ENCODE data around the gene HS3ST6. TPM values are rescaled to one million over a fixed set of nuclear protein-coding genes. Genes with fewer than 3 reads are reported as not detected.
"Not testable (repeated sequence)": the region's sequence is repeated elsewhere in the genome, so short reads cannot be mapped to it uniquely, and the experiment has no call there.

HS3ST6 gene
- total RNA-seq, 1 donor from 2014 or later = not detected

DNA sequence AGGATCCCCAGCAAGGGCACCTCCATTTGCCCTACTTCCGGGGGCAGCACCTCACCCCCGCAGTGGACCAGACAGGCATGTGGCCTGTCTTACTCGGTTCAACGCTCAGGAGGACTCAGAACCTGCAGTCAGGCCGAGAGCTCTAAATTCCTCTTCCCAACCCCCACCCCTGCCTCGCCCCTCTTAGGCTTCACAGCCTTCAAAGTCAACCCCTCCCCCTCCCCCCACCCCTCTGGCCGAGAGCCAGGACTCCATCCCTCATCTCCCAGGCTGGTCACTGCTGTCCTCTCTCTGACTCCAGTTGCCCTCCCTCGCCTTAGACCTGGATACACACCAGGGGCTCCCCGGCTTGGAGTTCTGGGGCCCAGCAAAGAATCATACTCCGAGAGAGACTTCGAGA, 8.1 kb upstream of the HS3ST6 start:
- no peak for DNase-seq (ENCODE audit: low read depth)

DNA sequence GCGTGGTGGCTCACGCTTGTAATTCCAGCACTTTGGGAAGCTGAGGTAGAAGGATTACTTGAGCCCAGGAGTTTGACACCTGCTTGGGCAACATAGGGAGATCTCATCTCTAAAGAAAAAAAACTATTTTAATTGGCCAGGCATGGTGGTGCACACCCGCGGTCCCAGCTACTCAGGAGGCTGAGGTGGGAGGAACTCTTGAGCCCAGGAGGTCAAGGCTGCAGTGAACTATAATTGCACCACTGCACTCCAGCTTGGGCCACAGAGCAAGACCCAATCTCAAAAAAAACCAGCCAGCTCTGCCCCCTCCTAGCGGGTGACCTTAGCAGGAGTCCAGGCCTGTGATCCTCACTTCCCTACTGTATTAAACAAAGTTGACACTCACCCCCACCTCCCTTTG, 5.9 kb upstream of the HS3ST6 start:
- no peak for DNase-seq (ENCODE audit: low read depth)

DNA sequence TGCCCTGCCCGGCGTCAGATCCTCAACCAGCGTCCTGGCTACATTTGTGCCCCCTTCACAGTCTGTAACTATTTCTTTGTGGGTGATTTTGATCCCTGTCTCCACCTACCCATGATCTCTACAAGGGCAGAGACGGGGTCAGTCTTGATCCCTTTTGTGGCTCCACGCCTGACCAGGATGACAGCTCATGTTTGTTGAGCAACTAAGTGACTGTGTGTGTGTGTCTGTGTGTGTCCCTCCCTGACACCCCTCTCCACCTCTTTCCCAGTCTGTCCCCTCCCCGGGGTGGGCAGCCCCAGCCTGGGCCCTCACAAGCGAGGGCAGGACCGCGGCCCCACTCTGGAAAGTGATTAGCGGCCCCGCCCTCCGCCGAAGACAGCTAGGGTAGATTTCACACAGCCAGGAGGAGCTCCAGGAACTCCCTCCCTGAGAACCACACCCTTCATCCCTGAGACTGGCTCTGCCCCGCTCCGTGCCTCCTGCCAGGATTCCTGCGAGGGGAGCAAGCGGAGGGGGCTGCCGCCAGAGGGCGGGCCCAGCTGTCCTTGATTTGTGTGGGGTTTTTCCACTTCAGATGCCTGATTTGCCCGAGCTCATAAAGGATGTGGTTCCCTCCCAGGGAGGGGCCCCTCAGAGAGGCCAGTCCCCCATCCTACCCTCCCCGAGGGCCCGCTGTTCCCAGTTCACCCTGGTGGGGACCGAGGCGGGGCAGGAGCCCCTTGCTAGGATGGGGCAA, 5.3 kb upstream of the HS3ST6 start:
- peak; percentile 37 for DNase-seq (ENCODE audit: low read depth)

DNA sequence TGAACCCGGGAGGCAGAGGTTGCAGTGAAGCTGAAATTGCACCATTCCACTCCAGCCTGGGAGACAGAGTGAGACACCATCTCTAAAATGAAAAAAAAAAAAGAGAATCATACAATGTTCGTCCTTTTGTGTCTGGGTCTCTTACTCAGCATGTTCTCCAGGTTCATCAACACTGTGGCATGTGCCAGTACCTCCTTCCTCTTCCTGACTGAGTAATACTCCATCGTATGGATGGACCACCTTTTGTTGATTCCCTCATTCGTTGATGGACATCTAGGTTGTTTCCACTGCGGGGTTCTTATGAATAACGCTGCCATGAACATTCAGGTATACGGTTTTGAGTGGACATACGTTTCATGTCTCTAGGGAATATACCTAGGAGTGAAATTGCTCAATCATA, 4.1 kb upstream of the HS3ST6 start:
- no peak for DNase-seq (ENCODE audit: low read depth)

DNA sequence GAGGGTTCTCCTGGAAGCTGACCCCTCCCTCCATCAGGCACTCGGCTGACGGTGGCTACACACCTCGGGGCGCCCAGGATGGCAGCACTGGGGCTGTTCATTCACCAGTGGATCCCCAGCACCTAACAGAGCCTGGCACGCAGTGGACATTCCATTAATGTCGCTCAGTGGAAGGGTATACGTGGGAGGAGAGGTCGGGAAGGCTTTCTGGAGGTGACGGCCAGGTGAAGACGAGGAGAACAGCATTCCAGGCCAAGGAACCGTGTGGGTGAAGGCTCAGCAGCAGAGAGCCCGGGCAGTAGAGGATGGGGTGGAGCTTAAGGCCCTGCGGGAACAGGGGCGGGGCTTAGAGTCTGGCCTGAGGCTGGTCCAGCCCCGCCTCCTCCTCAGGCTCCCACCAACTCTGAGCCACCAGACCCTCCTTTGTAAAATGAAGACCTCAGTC, 2.5 kb upstream of the HS3ST6 start:
- DNase-seq (ENCODE audit: low read depth) = no peak

DNA sequence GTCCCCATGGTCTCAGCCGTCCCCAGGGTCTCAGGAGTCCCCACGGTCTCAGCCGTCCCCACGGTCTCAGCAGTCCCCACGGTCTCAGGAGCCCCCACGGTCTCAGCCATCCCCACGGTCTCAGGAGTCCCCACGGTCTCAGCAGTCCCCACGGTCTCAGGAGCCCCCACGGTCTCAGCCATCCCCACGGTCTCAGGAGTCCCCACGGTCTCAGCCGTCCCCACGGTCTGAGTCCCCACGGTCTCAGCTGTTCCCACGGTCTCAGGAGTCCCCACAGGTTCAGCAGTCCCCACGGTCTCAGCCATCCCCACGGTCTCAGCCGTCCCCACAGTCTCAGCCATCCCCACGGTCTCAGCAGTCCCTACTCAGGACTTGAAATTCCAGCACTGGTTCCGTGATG, 1.9 kb upstream of the HS3ST6 start:
- not testable (repeated sequence) for DNase-seq (ENCODE audit: low read depth)

DNA sequence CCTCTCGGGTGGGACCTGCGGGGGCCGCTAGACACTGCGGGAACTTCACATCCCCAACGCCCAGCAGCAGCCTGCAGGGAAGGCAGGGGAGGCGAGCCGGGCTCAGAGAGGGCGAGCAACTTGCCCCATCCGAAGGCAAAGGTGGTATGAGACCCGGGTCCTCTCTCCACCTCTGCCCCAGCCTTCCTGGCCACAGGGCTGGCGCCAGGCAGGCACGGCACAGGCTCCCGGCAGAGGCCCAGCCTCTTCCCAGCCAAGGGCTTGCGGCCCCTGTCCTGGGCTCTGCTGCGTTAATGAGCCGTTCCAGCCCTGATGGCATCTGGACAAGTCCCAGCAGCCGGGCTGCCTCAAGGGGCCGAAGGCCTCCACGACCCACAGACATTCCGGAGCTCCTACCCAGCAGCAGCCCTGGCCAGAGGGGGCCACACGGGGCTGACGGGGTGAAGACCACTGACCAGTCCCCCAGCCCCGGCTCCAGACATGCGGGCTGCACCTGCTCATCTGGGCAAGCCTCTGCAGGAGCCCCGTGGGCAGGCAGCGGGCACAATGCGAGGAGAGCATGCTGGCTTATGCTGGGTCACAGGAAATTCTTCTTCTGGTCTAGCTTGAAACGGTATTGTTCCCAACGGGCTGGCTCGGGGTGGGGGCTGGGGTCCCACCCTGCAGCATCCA, 1.2 kb upstream of the HS3ST6 start:
- no peak for DNase-seq (ENCODE audit: low read depth)

DNA sequence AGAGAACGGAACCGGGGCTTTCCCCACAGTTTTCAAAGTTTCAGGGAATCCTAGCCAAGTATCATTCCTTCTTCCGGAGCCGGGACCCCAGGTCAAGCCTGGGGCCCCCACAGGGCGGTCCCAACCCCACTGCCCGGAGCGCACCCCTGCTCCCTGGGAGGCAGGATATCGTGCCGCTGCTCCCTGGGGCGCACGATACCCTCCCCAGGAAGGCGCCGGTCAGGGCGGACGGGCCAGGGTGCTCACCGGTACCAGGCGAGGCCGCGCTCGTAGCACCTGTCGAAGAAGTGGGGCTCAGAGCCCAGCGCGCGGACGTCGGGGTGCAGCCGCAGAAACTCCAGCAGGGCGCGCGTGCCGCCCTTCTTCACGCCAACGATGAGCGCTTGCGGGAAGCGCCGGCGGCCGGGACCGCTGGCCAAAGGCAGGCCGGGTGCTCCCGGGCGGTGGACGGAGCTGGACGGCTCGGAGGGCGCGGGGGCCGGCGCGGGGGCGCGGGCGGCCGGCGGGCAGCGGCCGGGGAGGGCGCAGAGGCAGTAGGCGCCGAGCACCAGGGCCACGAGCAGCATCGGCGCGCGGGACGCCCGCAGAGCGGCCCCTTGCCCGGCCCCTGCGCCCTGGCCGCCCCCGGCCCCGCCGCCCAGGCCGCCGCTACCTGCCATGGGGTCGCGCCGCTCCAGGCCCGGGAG, 407 bp downstream of the HS3ST6 start:
- no peak for DNase-seq (ENCODE audit: low read depth)

DNA sequence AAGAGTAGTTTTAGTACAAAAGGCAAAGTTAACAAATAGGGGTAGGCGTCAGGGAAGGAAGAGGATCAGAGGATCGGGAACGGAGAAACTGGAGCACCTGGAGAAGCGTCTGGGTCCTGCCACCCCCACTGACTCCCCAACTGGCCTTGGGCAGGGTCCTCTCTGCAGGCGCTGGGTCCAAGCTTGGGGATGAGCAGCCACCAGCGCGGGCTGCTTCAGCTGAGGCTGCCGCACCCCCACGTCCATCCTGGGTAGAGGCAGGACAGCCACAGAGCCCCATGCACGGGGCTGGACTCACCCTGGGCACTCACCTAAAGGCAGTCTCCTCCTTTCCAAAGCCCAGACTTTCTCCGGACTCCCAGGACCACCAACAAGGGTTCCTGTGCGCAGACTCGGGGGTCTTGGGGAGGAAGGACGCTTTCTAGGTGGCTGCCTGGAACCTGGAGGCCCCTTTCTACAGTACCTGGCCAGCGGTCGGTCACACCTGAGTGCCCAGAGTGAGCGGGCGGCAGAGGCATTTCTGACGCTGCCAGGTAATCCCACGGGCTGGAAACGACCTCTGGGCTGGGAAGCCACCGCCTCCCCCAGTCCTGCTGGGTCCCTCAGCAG, 1.1 kb downstream of the HS3ST6 start:
- DNase-seq (ENCODE audit: low read depth) = no peak

DNA sequence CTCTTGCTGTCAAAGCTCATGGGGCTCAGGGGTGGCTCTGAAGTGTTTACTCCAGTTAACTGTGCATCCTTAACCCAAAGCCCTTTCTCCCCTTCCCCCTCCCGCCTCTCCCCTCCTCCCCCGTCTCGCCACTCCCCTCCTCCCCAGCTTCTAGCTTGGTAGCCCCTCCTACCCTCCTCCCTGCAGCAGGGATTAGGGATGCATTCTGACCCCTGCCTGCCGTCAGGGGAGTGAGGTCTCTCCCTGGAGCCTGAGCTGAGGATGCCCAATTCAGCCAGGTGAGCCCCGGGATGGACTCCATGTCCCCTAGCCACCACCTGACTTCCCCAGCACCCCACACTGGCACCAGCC, 1.6 kb downstream of the HS3ST6 start:
- no peak for DNase-seq (ENCODE audit: low read depth)

DNA sequence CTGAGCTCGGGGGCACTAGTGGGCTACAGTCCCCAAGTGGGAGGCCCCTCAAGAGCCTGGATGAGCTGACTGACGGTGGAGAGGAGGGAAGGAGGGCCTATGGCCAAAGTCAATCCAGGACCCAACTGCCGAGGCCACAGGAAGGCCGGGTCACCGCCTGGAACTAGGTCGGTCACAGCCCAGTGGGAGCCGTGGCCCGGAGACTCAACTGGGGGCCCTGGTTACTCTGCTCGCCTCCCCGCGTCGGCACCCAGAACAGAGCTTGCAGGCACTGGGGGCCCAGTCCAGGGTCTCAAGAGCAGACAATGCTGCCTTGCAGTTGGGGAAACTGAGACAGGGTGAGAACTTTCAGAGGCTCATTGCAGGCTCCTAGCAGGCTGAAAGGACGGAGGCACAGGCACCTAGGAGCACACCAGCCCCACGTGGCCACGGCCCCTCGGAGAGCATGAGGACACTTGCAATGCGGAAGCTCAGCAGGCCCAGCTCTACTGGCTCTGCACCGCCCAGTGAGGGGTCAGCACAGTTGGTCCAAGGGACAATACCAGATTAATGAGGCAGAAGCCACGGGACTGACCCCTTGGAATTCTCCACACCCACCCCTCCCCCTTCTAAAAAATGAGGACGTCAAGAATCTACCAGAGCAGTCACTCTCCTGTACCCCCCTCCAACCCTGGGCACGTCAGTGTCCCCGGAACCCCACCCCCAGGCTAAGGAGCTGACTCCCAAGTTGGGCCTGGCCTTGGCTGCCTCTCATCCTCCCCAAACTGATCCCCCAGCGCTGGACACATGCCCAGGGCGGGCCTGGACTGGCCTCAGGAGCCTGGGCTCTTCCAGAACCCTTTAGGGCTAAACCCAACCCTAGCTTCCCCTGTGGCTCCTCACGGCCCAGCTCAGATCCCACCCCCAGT, 2.2 kb downstream of the HS3ST6 start:
- no peak for DNase-seq (ENCODE audit: low read depth)

DNA sequence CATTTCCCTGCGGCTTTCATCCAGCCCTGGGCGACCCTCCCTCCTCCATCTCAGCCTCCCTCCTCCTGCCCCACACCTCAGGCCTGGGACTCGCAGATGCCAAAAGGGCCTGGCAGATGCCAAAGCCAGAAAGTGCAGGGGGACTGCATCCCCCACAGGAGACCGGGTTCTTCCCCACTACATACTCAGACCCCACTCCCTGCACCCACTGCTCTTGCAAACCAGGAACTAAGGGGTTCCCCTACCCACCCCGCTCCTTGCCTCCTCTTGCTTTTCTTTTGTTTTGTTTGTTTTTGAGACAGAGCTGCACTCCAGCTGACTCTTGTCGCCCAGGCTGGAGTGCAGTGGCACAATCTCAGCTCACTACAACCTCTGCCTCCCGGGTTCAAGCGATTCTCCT, 3.2 kb downstream of the HS3ST6 start:
- DNase-seq (ENCODE audit: low read depth) = no peak

DNA sequence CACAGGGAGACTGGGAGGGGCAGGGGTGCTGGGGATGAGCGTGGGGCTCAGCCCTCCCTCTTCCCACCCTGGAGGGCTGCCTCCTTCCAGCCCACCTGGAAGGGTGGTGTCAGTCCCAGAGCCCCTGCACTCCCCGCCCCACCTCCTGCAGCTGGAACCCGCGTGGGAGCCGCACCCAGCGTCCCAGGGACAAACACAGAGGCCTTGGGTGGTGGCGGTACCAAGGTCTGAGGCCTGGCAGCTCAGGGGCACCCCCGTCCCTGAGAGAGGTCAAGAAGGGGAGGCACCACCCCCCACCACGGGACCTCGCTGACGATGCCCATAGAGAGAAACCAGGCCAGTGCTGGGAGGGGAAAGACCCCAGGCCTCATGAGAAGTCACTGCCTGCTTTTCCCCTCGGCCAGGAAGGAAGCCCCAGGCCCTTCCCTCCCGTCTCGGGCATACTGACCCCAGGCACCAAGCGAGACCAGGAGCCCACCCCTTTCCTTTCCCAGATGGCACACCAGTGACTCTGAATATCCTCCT, 4.1 kb downstream of the HS3ST6 start:
- DNase-seq (ENCODE audit: low read depth) = no peak

DNA sequence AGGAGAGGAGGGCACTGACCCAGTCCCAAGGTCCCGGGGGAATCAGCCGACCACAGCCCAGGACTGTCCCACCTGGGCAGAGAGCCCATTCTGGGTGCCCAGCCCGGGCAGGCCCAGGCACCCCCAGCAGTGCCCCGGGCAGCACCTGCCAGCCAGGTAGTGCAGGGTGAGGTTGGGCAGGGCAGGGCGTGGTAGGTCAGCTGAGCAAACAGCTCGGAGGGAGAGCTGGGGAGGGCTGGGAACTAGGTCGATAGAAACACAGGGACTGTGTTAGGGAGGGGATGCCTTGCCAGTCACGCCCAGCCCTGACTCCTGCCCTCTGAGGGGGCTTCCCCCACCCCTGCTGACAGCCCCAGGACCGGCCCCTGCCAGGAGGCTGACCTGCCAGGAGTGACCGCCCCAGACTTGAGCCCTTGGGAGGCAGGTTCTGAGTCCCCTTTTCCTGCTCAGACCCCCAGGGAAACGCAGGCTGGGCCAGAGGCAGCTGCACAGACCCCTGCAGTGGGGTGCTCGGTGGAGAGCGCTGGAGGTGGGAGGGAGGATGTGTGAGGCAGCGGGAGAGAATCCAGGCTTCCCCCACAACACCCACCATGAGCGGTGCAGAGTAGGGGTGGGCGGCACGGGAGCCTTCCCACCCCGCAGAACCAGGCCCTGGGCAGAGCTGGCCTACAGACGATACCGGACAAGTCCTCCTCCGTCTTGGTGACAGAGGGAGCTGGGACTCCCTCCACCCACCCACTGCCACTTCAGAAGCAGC, 4.7 kb downstream of the HS3ST6 start:
- no peak for DNase-seq (ENCODE audit: low read depth)

DNA sequence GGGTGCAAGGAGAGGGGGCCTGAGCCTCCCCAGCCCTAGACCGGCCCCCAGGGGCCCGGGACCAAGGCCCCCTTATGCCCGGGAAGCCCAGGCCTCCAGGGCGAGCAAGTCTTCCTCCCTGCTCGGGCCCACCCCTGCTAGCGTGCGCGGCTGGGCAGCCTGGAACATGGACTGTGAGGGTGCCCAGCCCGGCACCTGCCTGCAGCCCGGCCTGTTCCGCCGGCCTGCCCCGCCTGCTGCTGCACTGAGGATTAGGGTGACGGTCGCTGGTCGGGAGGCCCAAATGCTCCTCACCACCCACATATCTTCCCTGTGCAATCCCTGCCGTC, 6.0 kb downstream of the HS3ST6 start:
- no peak for DNase-seq (ENCODE audit: low read depth)

DNA sequence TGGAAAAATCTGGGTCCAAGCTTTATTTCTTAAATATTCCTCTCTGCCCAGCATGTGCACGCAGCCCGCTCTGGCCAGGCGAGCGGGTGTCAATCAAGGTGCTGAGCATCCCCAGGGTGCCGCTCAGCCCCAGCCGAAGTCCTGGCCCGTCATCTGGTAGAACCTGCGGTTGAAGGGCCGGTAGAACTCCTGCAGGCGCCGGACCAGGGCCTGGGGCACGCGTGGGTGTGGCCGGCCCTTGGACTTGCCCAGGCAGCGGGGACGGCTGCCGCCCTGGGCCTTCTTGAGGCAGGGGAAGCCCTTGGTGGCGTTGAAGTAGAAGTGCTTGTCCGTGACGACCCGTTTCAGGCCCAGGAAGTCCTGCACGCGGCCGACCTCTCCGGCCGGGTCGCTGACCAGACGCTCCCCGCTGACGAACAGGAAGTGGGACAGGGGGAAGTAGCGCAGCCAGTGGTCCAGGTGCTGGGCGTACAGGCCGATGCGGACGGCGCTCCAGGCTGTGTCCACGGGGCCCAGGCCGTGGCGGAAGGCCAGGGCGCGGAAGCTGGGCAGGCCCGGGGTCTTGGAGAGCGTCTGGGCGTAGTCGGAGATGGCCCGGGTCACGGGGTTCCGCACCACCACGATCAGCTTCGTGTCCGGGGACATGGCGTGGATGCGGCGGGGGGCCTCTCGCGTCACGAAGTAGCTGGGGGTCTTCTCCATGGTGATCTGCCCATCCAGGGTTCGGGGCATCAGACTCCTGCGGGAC, 6.6 kb downstream of the HS3ST6 start:
- DNase-seq (ENCODE audit: low read depth) = no peak

DNA sequence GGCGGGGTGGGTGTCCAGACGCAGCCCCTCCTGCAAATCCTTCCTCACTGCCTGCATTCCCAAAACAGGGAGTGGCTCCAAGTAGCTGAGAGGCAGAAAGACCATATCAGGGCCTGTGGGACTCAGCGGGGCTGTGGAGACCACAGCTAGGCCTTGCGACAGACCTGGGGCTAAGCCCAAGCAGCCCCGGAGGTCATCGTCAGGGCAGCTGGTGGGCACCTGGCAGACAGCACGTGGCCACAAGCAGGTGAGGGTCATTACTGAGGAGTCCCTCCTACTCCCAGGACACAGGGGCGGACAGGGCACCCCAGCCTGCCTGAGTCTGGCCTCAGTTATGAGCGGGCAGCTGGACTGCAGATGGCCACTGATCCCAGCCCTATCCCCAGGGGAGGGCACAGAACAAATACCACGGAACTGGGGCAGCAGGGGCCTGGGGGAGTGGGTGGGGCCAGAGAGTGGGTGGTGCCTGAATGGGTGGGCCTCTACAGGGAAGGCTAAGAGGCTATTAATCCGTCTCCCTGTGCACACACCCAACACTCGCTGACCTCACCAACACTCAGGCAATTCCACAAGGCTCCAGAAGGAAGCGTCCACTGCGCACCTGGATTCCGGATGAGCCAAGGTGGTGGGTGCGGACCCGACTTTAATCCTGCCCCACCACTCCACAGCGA, 8.5 kb downstream of the HS3ST6 start:
- DNase-seq (ENCODE audit: low read depth) = no peak

DNA sequence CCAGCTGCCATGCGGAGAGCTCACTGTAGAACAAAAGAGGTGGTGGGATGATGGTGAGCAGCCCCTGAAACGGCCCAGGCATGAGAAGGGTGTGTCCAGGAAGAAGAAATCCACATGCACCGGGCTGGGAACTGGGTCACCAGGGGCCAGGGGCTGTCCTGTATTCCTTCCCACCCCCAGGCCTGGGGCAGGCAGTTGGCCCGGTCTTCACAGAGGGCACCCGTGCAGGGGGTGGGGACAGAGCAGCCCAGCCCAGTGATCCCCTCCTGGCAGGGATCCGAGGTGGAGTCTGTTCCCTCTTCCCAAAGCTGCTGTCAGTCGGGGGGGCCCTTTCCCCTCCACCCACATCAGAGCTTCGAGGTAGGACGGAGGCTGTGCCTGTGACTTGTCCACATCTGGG, 9.2 kb downstream of the HS3ST6 start:
- no peak for DNase-seq (ENCODE audit: low read depth)

DNA sequence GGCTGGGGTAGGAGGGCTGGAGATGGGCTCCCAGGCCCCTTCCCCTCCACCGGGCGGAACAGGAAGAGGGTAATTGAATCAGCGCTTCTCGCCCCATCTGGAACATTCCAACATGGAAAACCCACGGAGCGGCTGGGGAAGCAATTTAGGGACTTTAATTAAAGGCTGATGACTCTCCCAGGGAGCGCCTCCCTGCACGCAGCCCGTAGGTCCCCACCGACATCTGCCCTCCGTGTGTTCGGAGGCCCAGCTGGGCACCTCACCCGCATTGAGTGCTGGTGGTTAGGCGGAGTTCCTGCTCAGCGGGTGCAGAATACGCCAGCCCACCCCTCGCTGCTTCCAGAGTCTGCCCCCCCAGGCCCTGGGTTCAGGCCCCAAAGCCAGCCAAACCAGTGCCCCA, 10.0 kb downstream of the HS3ST6 start:
- DNase-seq (ENCODE audit: low read depth) = no peak
